ENCODE data around the gene SHQ1.
"Not testable (repeated sequence)": the region's sequence is repeated elsewhere in the genome, so short reads cannot be mapped to it uniquely, and the experiment has no call there.

Gene SHQ1

GRCh38 chr3:72798552-72799195 lies 49.6 kb downstream of the SHQ1 start:
- DNase-seq, result no peak

GRCh38 chr3:72797773-72798543 lies 50.3 kb downstream of the SHQ1 start:
- DNase-seq, result peak; percentile 20

- no peak for DNase-seq
Observed at GRCh38 chr3:72794079-72794478, 54.2 kb downstream of the SHQ1 start.

- peak; percentile 45 for DNase-seq
Observed at GRCh38 chr3:72791161-72791560, 57.1 kb downstream of the SHQ1 start.

- DNase-seq, result no peak
Observed at GRCh38 chr3:72789786-72790185, 58.5 kb downstream of the SHQ1 start.

- DNase-seq, result not testable (repeated sequence)
Observed at GRCh38 chr3:72788232-72788631, 60.0 kb downstream of the SHQ1 start.

- DNase-seq, result no peak
Observed at GRCh38 chr3:72786668-72787067, 61.6 kb downstream of the SHQ1 start.

- DNase-seq, result no peak
Observed at GRCh38 chr3:72784226-72784625, 64.0 kb downstream of the SHQ1 start.

- DNase-seq, result no peak
Observed at GRCh38 chr3:72782521-72782920, 65.7 kb downstream of the SHQ1 start.

- no peak for DNase-seq
Observed at GRCh38 chr3:72769758-72770540, 78.3 kb downstream of the SHQ1 start.

GRCh38 chr3:72768936-72769335 lies 79.3 kb downstream of the SHQ1 start:
- DNase-seq, result no peak

GRCh38 chr3:72768481-72768880 lies 79.8 kb downstream of the SHQ1 start:
- DNase-seq, result no peak

GRCh38 chr3:72768006-72768441 lies 80.2 kb downstream of the SHQ1 start:
- DNase-seq, result no peak

GRCh38 chr3:72766866-72767265 lies 81.4 kb downstream of the SHQ1 start:
- no peak for DNase-seq

- no peak for DNase-seq
Observed at GRCh38 chr3:72763751-72764440, 84.3 kb downstream of the SHQ1 start.

- DNase-seq, result no peak
Observed at GRCh38 chr3:72761410-72761809, 86.8 kb downstream of the SHQ1 start.

GRCh38 chr3:72760225-72760624 lies 88.0 kb downstream of the SHQ1 start:
- DNase-seq, result no peak

GRCh38 chr3:72756900-72757299 lies 91.3 kb downstream of the SHQ1 start:
- DNase-seq, result no peak

GRCh38 chr3:72754582-72754981 lies 93.7 kb downstream of the SHQ1 start:
- DNase-seq, result no peak

GRCh38 chr3:72753495-72753894 lies 94.8 kb downstream of the SHQ1 start:
- DNase-seq, result no peak

- DNase-seq, result no peak
Observed at GRCh38 chr3:72750405-72750965, 97.8 kb downstream of the SHQ1 start.

GRCh38 chr3:72748659-72749058 lies 99.6 kb downstream of the SHQ1 start:
- DNase-seq, result no peak

All from NCI-H2171 (cell line).